Body of pancreas (tissue), 4 donors: ENCODE results near the gene ARHGEF25.
"Not testable (repeated sequence)": the region's sequence is repeated elsewhere in the genome, so short reads cannot be mapped to it uniquely, and the experiment has no call there.

Experiments
- POLR2A ChIP-seq, 3 donors: fragments of 450-650 bp; IDR thresholded peaks; one replicate each; pipeline ENCODE4 v1.6.1; 2016; ENCODE audit warnings: antibody characterized with exemption in 3 of 3, mild to moderate bottlenecking in 2 of 3
- TF ChIP-seq, protein P1 (sequence below), 7 experiments: fragments of 450-650 bp in 4 of 7; fragments of 200-600 bp in 3 of 7; sonication (generic) in 3 of 7; IDR thresholded peaks; one replicate each; pipeline ENCODE4 v1.5.1; 2016 to 2019; ENCODE audit warnings: antibody characterized with exemption in 7 of 7

DNA sequence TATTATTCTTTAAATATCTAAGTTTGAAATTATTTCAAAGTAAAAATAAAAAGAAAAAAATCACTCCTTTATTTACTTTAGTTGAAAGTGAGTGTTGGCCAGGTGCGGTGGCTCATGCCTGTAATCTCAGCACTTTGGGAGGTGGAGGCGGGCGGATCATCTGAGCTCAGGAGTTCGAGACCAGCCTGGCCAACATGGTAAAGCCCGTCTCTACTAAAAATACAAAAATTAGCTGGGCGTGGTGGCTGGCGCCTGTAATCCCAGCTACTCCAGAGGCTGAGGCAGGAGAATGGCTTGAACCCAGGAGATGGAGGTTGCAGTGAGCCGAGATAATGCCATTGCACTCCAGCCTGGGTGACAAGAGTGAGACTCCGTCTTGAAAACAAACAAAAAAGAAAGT lies 25.5 kb downstream of the ARHGEF25 start:
- TF ChIP-seq, protein P1, sequence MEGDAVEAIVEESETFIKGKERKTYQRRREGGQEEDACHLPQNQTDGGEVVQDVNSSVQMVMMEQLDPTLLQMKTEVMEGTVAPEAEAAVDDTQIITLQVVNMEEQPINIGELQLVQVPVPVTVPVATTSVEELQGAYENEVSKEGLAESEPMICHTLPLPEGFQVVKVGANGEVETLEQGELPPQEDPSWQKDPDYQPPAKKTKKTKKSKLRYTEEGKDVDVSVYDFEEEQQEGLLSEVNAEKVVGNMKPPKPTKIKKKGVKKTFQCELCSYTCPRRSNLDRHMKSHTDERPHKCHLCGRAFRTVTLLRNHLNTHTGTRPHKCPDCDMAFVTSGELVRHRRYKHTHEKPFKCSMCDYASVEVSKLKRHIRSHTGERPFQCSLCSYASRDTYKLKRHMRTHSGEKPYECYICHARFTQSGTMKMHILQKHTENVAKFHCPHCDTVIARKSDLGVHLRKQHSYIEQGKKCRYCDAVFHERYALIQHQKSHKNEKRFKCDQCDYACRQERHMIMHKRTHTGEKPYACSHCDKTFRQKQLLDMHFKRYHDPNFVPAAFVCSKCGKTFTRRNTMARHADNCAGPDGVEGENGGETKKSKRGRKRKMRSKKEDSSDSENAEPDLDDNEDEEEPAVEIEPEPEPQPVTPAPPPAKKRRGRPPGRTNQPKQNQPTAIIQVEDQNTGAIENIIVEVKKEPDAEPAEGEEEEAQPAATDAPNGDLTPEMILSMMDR (IDR thresholded peaks at IDR 0.05), result not testable (repeated sequence)
- TF ChIP-seq POLR2A (IDR thresholded peaks at IDR 0.05), result not testable (repeated sequence)
